Activated CD4-positive, alpha-beta T cell treated with anti-CD3 and anti-CD28 coated beads, Interleukin-2, amount 50 U/mL, for 1 hour (primary cell): Measurements from ENCODE around the gene SOCS3.
"Not testable (repeated sequence)": the region's sequence is repeated elsewhere in the genome, so short reads cannot be mapped to it uniquely, and the experiment has no call there.

Experiments
- DNase-seq: peaks from one replicate; pipeline ENCODE4 v3.0.0-alpha.2; 2020

SOCS3 gene

GRCh38 chr17:78347453-78347852 is 12.4 kb downstream of the SOCS3 start:
- DNase-seq: no peak

- no peak for DNase-seq
These were observed 13.1 kb downstream of the SOCS3 start for GRCh38 chr17:78346605-78347250.

- no peak for DNase-seq
These were observed 13.9 kb downstream of the SOCS3 start for GRCh38 chr17:78345791-78346494.

- DNase-seq: no peak
These were observed 14.7 kb downstream of the SOCS3 start for GRCh38 chr17:78345172-78345571.

- no peak for DNase-seq
These were observed 15.2 kb downstream of the SOCS3 start for GRCh38 chr17:78344666-78345065.

GRCh38 chr17:78343543-78344201 is 16.2 kb downstream of the SOCS3 start:
- DNase-seq: peak; percentile 67

- no peak for DNase-seq
These were observed 16.7 kb downstream of the SOCS3 start for GRCh38 chr17:78343187-78343542.

- no peak for DNase-seq
These were observed 17.3 kb downstream of the SOCS3 start for GRCh38 chr17:78342449-78343186.

- DNase-seq: no peak
These were observed 18.1 kb downstream of the SOCS3 start for GRCh38 chr17:78341559-78342448.

- DNase-seq: no peak
These were observed 19.5 kb downstream of the SOCS3 start for GRCh38 chr17:78340183-78340955.

GRCh38 chr17:78338486-78339259 is 21.2 kb downstream of the SOCS3 start:
- no peak for DNase-seq

GRCh38 chr17:78337244-78338109 is 22.4 kb downstream of the SOCS3 start:
- DNase-seq: no peak

- DNase-seq: no peak
These were observed 24.7 kb downstream of the SOCS3 start for GRCh38 chr17:78335209-78335608.

GRCh38 chr17:78332991-78333390 is 26.9 kb downstream of the SOCS3 start:
- no peak for DNase-seq

- not testable (repeated sequence) for DNase-seq
These were observed 28.5 kb downstream of the SOCS3 start for GRCh38 chr17:78331355-78331754.

- no peak for DNase-seq
These were observed 29.2 kb downstream of the SOCS3 start for GRCh38 chr17:78330570-78331224.

GRCh38 chr17:78329263-78330059 is 30.4 kb downstream of the SOCS3 start:
- no peak for DNase-seq

GRCh38 chr17:78327880-78328279 is 32.0 kb downstream of the SOCS3 start:
- DNase-seq: no peak
